Fibroblast of peridontal ligament (primary cell): ENCODE results near the gene SP7.
"Not testable (repeated sequence)": the region's sequence is repeated elsewhere in the genome, so short reads cannot be mapped to it uniquely, and the experiment has no call there.

Experiments
- DNase-seq: peaks from one replicate; pipeline ENCODE4 v3.0.0-alpha.2; 2010; ENCODE audit errors: extremely low read depth

SP7 gene

GRCh38 chr12:53346491-53346890, 10.3 kb upstream of the SP7 start:
- no peak for DNase-seq

- peak; percentile 79 for DNase-seq
Measured at GRCh38 chr12:53345486-53346188, 9.5 kb upstream of the SP7 start.

GRCh38 chr12:53344824-53345485, 8.8 kb upstream of the SP7 start:
- peak; percentile 76 for DNase-seq

- no peak for DNase-seq
Measured at GRCh38 chr12:53344487-53344823, 8.3 kb upstream of the SP7 start.

- no peak for DNase-seq
Measured at GRCh38 chr12:53343969-53344368, 7.8 kb upstream of the SP7 start.

- DNase-seq = no peak
Measured at GRCh38 chr12:53343449-53343848, 7.3 kb upstream of the SP7 start.

- no peak for DNase-seq
Measured at GRCh38 chr12:53340398-53340797, 4.2 kb upstream of the SP7 start.

- no peak for DNase-seq
Measured at GRCh38 chr12:53338916-53339315, 2.8 kb upstream of the SP7 start.

GRCh38 chr12:53338017-53338416, 1.9 kb upstream of the SP7 start:
- DNase-seq = no peak

GRCh38 chr12:53334822-53335221, 1.3 kb downstream of the SP7 start:
- DNase-seq = no peak

- DNase-seq = no peak
Measured at GRCh38 chr12:53333845-53334244, 2.3 kb downstream of the SP7 start.

- no peak for DNase-seq
Measured at GRCh38 chr12:53333289-53333688, 2.9 kb downstream of the SP7 start.

- no peak for DNase-seq
Measured at GRCh38 chr12:53332744-53333143, 3.4 kb downstream of the SP7 start.

GRCh38 chr12:53332339-53332738, 3.8 kb downstream of the SP7 start:
- DNase-seq = not testable (repeated sequence)

GRCh38 chr12:53330671-53331070, 5.5 kb downstream of the SP7 start:
- DNase-seq = no peak

- DNase-seq = no peak
Measured at GRCh38 chr12:53328043-53328435, 8.1 kb downstream of the SP7 start.

- DNase-seq = peak; percentile 52
Measured at GRCh38 chr12:53327435-53328042, 8.6 kb downstream of the SP7 start.

- no peak for DNase-seq
Measured at GRCh38 chr12:53326460-53327185, 9.5 kb downstream of the SP7 start.

GRCh38 chr12:53325511-53326061, 10.6 kb downstream of the SP7 start:
- DNase-seq = no peak

GRCh38 chr12:53324779-53325510, 11.2 kb downstream of the SP7 start:
- DNase-seq = peak; percentile 91

- DNase-seq = no peak
Measured at GRCh38 chr12:53324113-53324778, 11.9 kb downstream of the SP7 start.
